Measurements from ENCODE around the gene LCN9. TPM values are rescaled to one million over a fixed set of nuclear protein-coding genes. Genes with fewer than 3 reads are reported as not detected.

Gene LCN9
- total RNA-seq, 1 donor from 2014 or later = not detected

DNA sequence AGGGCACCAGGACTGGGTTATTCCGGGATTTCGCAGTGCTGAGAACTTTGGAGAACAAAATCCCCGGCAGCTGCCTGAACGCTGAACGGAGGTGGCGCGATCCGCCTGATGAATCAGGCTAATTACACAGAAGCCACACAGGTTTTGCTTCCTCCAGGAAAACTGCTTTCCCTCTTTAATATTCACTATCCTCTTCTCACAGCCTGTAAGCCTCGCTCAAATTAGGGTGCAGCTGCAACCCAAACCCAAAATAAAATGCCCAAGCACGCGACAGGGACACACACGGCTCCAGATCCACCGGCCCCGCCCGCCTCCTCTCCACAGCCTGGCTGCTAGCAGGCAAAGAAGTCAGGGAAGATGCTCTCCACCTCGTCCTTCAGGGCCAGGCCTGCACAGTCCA, 30.2 kb downstream of the LCN9 start:
- TF ChIP-seq, protein P1, sequence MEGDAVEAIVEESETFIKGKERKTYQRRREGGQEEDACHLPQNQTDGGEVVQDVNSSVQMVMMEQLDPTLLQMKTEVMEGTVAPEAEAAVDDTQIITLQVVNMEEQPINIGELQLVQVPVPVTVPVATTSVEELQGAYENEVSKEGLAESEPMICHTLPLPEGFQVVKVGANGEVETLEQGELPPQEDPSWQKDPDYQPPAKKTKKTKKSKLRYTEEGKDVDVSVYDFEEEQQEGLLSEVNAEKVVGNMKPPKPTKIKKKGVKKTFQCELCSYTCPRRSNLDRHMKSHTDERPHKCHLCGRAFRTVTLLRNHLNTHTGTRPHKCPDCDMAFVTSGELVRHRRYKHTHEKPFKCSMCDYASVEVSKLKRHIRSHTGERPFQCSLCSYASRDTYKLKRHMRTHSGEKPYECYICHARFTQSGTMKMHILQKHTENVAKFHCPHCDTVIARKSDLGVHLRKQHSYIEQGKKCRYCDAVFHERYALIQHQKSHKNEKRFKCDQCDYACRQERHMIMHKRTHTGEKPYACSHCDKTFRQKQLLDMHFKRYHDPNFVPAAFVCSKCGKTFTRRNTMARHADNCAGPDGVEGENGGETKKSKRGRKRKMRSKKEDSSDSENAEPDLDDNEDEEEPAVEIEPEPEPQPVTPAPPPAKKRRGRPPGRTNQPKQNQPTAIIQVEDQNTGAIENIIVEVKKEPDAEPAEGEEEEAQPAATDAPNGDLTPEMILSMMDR (IDR thresholded peaks at IDR 0.05) = no peak
- no peaks in the 10 kb centered on the region for H3K4me1 ChIP-seq
- intact Hi-C loops (cut with DNase I) = no loop called here

DNA sequence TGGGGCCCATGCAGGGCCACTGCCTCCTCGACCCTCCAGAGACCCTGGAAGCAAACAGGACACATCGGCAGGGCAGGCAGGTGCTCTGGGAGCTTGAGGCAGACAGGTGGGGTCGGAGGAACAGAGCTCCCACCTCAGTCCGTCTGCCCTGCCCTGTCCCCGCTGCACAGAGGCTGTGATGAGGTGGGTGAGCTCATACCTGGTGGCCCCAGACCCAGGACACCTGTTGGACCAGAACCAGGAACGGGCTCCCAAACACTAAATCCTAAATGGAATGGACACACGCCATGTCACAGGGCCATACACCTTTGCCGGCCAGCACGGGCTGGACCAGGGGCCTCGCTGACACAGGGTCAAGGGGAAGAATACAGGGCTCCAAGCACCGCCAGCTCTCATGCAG, 30.7 kb downstream of the LCN9 start:
- TF ChIP-seq, protein P1 (IDR thresholded peaks at IDR 0.05) = no peak
- Histone ChIP-seq H3K9me3 (no peaks in the 10 kb centered on the region), H3K36me3 (no peaks in the 10 kb centered on the region), H3K27me3 (ENCODE audit: low read depth) (no peaks in the 10 kb centered on the region), H3K4me1 (no peaks in the 10 kb centered on the region), H3K4me3 (no peak overlapping the region), H3K27ac (no peak overlapping the region)
- intact Hi-C loops (cut with DNase I) = no loop called here
- DNase-seq (no peak), ATAC-seq (no peak)

More for the DNA sequence above, 30.2 kb downstream of the LCN9 start:
- Histone ChIP-seq H3K9me3 (no peaks in the 10 kb centered on the region), H3K4me3 (no peak overlapping the region), H3K36me3 (no peaks in the 10 kb centered on the region), H3K27ac (no peak overlapping the region), H3K27me3 (ENCODE audit: low read depth) (no peaks in the 10 kb centered on the region)
- no peak for DNase-seq
- no peak for ATAC-seq

DNA sequence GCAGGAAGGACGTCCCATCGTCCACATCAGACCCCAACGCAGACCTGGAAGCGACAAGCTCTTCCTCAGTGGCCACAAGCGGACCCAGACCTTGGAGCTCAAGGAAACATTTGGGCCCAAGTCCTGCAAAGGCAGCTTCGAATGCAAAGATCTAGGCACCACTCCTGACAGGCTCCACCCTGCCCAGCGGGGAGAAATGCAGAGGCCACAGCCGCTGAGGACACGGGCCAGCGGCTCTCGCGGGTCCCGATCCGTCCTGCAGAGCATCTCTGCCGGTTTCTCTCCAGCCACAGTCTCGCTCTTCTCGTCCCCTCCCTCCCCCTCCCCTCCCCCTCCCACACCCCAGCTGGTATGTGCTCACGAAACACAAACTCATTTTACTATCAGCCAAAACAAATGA, 31.3 kb downstream of the LCN9 start:
- intact Hi-C loops (cut with DNase I) = no loop called here

DNA sequence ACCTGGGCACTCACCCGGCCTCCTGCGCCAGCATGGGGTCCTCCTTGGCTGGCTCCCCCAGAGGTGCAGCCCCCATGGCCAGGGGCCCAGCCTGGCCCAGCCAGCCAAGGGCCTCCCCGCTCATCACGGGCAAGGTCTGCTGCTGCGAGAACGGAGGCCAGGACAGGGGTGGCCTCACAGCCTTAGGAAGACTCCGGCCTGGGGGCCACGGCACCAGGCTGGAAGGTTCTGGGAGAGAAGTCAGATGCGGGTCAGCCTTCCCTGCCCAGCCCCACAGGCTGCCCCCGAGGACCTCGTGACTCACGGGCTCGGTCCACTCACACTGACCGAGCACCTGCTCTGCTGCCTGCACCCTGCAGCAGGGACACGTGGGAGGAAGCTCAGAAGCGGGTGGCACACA, 31.9 kb downstream of the LCN9 start:
- no peak for ATAC-seq
- intact Hi-C loops (cut with DNase I) = no loop called here
- no peak for DNase-seq
- Histone ChIP-seq H3K27ac (no peak overlapping the region), H3K4me3 (no peak overlapping the region), H3K27me3 (ENCODE audit: low read depth) (no peaks in the 10 kb centered on the region), H3K4me1 (no peaks in the 10 kb centered on the region), H3K36me3 (no peaks in the 10 kb centered on the region), H3K9me3 (no peaks in the 10 kb centered on the region)
- TF ChIP-seq, protein P1 (IDR thresholded peaks at IDR 0.05) = no peak

More for the DNA sequence above, 31.3 kb downstream of the LCN9 start:
- no peak overlapping the region for H3K4me3 ChIP-seq
- no peaks in the 10 kb centered on the region for H3K4me1 ChIP-seq
- H3K27ac ChIP-seq = no peak overlapping the region
- no peak for DNase-seq
- no peak for ATAC-seq
- H3K36me3 ChIP-seq = no peaks in the 10 kb centered on the region
- TF ChIP-seq, protein P1 (IDR thresholded peaks at IDR 0.05) = no peak
- no peaks in the 10 kb centered on the region for H3K9me3 ChIP-seq
- no peaks in the 10 kb centered on the region for H3K27me3 ChIP-seq (ENCODE audit: low read depth)

DNA sequence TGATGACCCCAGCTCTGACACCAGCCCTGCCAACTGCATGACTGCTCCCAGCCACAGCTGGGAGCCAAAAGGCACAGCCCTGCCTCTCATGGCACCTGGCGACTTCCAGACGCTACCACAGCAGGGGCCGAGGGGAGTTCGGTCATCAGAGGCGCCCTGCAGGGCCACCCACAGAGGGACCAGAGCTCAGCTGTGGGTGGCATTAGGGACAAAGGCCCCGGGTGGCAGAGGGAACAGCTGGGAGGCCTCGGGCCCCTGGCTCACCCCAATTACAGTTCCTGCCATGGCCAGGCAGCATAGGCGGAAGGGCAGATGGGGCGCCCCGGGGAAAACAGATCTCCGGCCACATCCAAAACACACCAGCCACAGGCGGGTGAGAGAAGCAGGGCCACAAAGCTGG, 32.5 kb downstream of the LCN9 start:
- H3K27ac ChIP-seq = no peak overlapping the region
- H3K27me3 ChIP-seq (ENCODE audit: low read depth) = peaks cover 3% of the 10 kb centered on the region
- H3K9me3 ChIP-seq = no peaks in the 10 kb centered on the region
- DNase-seq = no peak
- no peak overlapping the region for H3K4me3 ChIP-seq
- no peak for ATAC-seq
- TF ChIP-seq, protein P1 (IDR thresholded peaks at IDR 0.05) = no peak
- intact Hi-C loops (cut with DNase I) = no loop called here
- H3K36me3 ChIP-seq = no peaks in the 10 kb centered on the region
- H3K4me1 ChIP-seq = no peaks in the 10 kb centered on the region

DNA sequence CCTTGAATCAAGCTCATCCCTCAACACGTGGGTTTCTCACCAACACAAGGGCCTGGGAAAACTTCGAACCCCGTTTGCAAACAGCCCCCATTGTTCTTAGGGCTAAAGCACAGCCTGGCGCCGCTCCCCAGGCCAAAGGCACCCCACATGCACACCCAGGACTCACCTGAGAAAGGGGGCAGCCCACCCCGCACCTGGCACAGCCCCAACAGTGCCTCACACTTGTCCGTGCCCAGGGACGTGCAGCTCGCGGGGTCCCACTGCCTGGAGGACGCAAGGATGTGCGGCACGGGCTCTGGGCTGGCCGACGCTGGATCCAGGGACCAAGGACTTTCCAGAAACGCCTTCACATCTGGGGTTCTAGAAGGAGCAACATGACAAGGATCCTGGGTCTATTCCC, 33.3 kb downstream of the LCN9 start:
- H3K27ac ChIP-seq = no peak overlapping the region
- H3K4me3 ChIP-seq = no peak overlapping the region
- TF ChIP-seq, protein P1 (IDR thresholded peaks at IDR 0.05) = no peak
- no peaks in the 10 kb centered on the region for H3K36me3 ChIP-seq
- intact Hi-C loops (cut with DNase I) = no loop called here
- DNase-seq (no peak), ATAC-seq (no peak)
- peaks cover under 1% of the 10 kb centered on the region for H3K4me1 ChIP-seq
- H3K27me3 ChIP-seq (ENCODE audit: low read depth) = peaks cover 9% of the 10 kb centered on the region
- H3K9me3 ChIP-seq = no peaks in the 10 kb centered on the region
